NCI-H510A treated with DMSO at 0.1 percent for 48 hours (cell line): ENCODE data around the gene KCNA2.

Experiments used
- DNase-seq: peaks from one replicate; lab custom pipeline; 2025; lab: John Stamatoyannopoulos, UW

The KCNA2 gene

DNA sequence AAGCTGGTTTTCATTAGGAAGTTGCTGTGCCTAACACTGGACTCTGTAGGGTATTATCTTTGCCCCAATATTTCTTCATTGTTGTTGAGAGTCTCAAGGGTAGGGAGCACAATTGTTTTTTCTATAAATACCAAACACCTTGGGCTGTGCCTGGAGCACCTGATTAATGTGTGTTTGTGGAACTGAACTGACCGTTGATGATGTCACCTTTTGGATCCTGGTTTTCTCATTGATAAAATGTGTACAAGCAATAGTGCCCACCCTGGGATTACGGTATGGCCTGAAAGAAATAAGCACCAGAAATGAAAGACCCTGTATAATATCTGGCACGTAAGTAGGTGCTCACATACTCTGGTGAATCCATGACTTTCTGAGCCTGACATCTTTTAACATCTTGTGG lies 39.3 kb downstream of the KCNA2 start:
- no peak for DNase-seq

GRCh38 chr1:110565565-110565964 lies 40.6 kb downstream of the KCNA2 start:
- no peak for DNase-seq

DNA sequence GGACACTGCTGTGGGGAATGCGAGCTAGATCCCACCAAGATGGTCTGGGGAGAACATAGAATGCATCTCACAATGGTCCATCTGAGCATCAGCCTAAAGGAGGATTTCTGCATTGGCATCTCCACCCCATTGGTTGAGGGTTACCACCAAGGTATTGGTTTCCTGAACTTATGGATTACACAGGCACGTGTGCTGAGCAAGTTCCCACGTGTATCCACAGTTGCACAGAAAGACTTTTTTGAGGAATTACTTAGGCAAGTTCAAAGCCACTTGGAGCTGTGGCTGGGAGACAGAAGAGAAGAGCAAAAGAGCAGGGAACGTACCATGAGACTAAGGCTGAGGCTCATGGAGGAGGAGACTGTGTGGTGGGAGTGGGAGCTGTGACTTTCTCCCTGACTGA lies 43.1 kb downstream of the KCNA2 start:
- no peak for DNase-seq

- DNase-seq = no peak
These were observed 44.6 kb downstream of the KCNA2 start for GRCh38 chr1:110561596-110561995.

DNA sequence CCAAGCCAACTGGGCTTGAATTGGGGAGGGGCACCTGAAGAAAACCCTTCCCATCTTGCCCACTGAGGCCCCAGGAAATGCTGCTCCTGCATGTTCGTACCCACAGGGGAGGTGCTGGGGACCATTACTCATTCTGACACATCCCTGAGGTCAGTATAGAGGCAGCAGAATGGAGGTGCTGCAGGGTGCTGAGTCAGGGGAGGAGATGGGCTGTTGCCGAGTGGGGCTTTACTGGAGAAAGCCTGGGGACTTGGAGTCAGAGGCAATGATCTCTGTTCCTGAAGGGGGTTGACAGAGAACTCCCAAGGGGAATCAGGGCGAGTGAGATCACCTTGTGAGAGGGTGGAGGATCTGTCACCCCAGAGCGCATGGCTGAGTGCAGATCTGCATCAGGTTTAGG lies 47.0 kb downstream of the KCNA2 start:
- no peak for DNase-seq

DNA sequence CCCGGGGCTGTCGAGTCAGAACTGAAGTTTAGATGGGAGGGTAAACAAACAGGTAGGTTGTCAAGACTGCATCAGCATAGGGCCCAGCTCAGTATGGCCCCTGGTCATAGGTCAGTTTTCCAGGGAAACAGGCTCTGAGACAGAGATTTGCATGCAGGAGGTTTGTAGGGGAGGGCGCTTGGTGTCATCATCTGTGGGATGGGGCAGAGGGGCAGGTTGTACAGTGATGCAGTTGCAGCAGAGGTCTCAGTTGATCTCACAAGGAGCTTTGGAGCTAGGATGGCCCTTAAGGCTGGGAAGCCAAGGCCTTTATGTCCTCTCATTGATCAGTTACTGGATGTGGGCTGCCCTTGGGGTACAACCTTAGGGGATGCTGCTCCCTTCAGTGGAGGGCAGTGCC lies 48.7 kb downstream of the KCNA2 start:
- DNase-seq = no peak

GRCh38 chr1:110556471-110556807 lies 49.7 kb downstream of the KCNA2 start:
- no peak for DNase-seq

DNA sequence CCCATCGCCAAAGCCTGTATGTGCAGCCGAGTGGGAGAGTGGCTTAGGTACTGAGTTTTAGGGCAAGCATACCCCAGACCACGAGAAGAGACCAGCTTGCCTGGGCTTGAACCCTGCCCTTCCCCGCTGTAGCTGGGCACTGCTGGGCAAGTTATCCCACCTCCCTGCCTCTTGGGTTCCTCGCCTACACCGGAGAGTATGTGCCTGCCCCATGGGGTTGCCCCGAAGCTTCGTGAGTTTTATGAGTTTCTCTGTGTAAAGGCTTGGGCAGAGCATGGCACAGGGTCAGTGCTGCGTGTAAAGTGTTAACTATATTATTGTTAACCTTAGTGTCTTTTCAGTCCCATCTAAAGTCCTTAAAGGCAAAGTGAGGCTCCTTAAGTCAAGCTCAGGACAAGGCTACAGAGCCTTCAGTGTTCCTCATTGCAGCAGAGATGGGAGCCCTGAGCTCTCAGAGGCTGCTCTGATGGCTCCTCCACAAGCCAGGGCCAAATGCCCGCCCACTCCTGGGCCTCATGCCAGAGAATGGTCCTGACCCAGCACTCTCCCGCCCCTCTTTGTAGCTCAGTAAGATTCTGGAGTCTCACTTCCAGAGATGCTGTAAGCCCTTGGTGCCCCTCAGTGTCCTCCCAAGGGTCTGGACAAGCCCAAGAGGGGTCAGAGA lies 50.2 kb downstream of the KCNA2 start:
- DNase-seq = no peak

- no peak for DNase-seq
These were observed 51.0 kb downstream of the KCNA2 start for GRCh38 chr1:110554871-110555801.

GRCh38 chr1:110551278-110551809 lies 54.8 kb downstream of the KCNA2 start:
- DNase-seq = no peak

DNA sequence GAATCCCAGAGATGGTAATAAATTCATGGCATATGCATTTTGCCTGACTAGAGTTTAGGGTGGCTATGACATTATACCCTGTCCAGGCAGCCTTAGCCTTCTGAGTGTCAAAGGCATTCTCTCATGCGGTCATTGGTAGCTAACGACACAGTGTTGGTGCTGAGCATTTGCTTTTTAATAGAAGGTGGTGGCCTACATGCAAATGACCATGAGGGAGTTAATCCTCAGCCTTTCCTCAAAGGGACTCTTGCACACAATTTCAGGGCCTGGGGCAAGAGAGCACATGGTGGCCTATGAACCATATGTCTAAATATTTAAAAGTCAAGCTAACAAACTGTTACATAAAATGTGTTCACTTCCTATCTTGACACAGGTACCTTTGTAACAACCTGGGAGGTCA lies 56.3 kb downstream of the KCNA2 start:
- no peak for DNase-seq

DNA sequence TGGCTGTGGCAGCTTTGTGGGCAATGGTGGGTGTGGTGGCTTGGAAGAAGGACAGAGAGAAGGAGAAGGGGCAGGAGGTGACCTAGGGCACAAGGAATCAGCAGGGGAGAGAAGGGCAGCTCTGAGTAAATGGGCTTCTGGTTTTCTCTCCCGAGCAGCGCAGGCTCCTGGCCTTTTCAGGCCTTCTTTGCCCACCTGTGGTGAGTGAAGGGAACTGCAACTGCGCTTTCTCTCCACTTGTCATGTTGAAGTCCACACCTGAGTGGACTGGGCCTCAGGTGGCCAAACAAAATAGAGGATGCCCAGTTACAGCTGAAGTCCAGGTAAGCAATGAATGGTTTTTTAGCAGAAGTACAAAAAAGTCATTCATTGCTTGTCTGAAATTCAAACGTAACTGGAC lies 57.8 kb downstream of the KCNA2 start:
- DNase-seq = peak; percentile 56

- DNase-seq = no peak
These were observed 59.1 kb downstream of the KCNA2 start for GRCh38 chr1:110547017-110547416.

DNA sequence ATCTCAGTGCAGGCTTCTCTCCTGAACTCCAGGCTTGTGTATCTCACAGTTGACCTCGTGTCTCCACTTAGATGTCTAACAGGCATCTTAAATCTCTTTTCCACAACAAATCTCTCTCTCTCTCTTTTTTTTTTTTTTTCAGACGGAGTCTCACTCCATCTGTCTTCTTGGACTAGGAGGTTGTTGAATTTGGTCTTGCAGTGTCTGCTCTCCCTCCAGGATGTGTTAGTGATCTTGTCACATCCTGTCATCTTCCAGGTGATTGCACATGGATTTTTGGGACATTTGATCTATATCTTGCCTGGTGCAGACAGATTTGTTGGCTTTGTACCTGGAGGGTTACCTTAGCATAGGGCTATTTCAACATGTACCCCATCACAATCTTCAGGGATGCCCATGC lies 60.7 kb downstream of the KCNA2 start:
- no peak for DNase-seq

- no peak for DNase-seq
These were observed 61.4 kb downstream of the KCNA2 start for GRCh38 chr1:110544753-110545152.
